H9 (cell line): ENCODE measurements around the gene CCM2. TPM values are rescaled to one million over a fixed set of nuclear protein-coding genes. Genes with fewer than 3 reads are reported as not detected.

Experiments
- DNase-seq: peaks from one replicate; pipeline ENCODE4 v3.0.0-alpha.2; 2017
- H2AFZ ChIP-seq: one replicate; pipeline ENCODE4 v1.6.1; 2013; ENCODE audit warnings: mild to moderate bottlenecking, low read length, control low read depth, moderate library complexity
- H2AK5ac ChIP-seq: 2 replicates; pipeline ENCODE4 v1.6.1; 2013; ENCODE audit warnings: low read length, control low read depth, mixed read lengths; ENCODE audit not compliant: insufficient read length
- H2BK120ac ChIP-seq: one replicate; pipeline ENCODE4 v1.6.1; 2013; ENCODE audit warnings: low read depth, mild to moderate bottlenecking, low read length, control low read depth, inconsistent platforms; ENCODE audit not compliant: poor library complexity, severe bottlenecking
- H2BK12ac ChIP-seq: 2 replicates; pipeline ENCODE4 v1.6.1; 2013; ENCODE audit warnings: low read length, control low read depth, mixed read lengths, low read depth; ENCODE audit not compliant: insufficient read length
- H2BK15ac ChIP-seq: 2 replicates; pipeline ENCODE4 v1.6.1; 2013; ENCODE audit warnings: low read depth, low read length, control low read depth
- H2BK20ac ChIP-seq: one replicate; pipeline ENCODE4 v1.6.1; 2013; ENCODE audit warnings: low read depth, mild to moderate bottlenecking, low read length, control low read depth, inconsistent platforms; ENCODE audit not compliant: poor library complexity, severe bottlenecking
- H2BK5ac ChIP-seq: 2 replicates; pipeline ENCODE4 v1.6.1; 2013; ENCODE audit warnings: low read length, control low read depth, mixed read lengths; ENCODE audit not compliant: insufficient read length
- H3K14ac ChIP-seq: 2 replicates; pipeline ENCODE4 v1.6.1; 2013; ENCODE audit warnings: low read length, control low read depth; ENCODE audit not compliant: insufficient read depth
- H3K18ac ChIP-seq: 2 replicates; pipeline ENCODE4 v1.6.1; 2013; ENCODE audit warnings: low read depth, mild to moderate bottlenecking, mixed read lengths, low read length, control low read depth; ENCODE audit not compliant: insufficient read length
- H3K23ac ChIP-seq: 2 replicates; pipeline ENCODE4 v1.6.1; 2013; ENCODE audit warnings: low read length, control low read depth, mixed read lengths, low read depth; ENCODE audit not compliant: insufficient read length
- H3K23me2 ChIP-seq: 2 replicates; pipeline ENCODE4 v1.6.1; 2013; ENCODE audit warnings: low read depth, mild to moderate bottlenecking, mixed read lengths, low read length, control low read depth; ENCODE audit not compliant: insufficient read length, poor library complexity, severe bottlenecking
- H3K27ac ChIP-seq: 2 replicates; pipeline ENCODE4 v1.5.1; 2013; ENCODE audit warnings: low read length, control low read depth, mixed read lengths, low read depth; ENCODE audit not compliant: insufficient read length
- H3K27me3 ChIP-seq: 2 replicates; pipeline ENCODE4 v1.6.1; 2013; ENCODE audit warnings: low read length, control low read depth, inconsistent platforms; ENCODE audit not compliant: insufficient read depth
- H3K4ac ChIP-seq: 2 replicates; pipeline ENCODE4 v1.6.1; 2013; ENCODE audit warnings: low read depth, mild to moderate bottlenecking, control low read depth, inconsistent platforms, low read length, moderate library complexity
- H3K4me1 ChIP-seq: 2 replicates; pipeline ENCODE4 v1.6.1; 2013; ENCODE audit warnings: low read length, control low read depth, inconsistent platforms; ENCODE audit not compliant: insufficient read depth
- H3K4me2 ChIP-seq: 2 replicates; pipeline ENCODE4 v1.6.1; 2013; ENCODE audit warnings: low read length, control low read depth, mixed read lengths; ENCODE audit not compliant: insufficient read length, insufficient read depth
- H3K56ac ChIP-seq: 2 replicates; pipeline ENCODE4 v1.6.1; 2013; ENCODE audit warnings: low read depth, mild to moderate bottlenecking, mixed read lengths, low read length, control low read depth; ENCODE audit not compliant: insufficient read length
- H3K79me1 ChIP-seq: 2 replicates; pipeline ENCODE4 v1.6.1; 2013; ENCODE audit warnings: low read depth, mild to moderate bottlenecking, moderate library complexity, low read length, control low read depth, inconsistent platforms; ENCODE audit not compliant: insufficient read depth, poor library complexity, severe bottlenecking
- H3K79me2 ChIP-seq: 2 replicates; pipeline ENCODE4 v1.6.1; 2013; ENCODE audit warnings: low read length, control low read depth, inconsistent platforms; ENCODE audit not compliant: insufficient read depth
- H3K9ac ChIP-seq: 2 replicates; pipeline ENCODE4 v1.6.1; 2013; ENCODE audit warnings: low read length, control low read depth, mixed read lengths; ENCODE audit not compliant: insufficient read length; ENCODE audit errors: extremely low read depth
- H3K9me3 ChIP-seq: one replicate; pipeline ENCODE4 v1.6.1; 2013; ENCODE audit warnings: low read depth, low read length, inconsistent platforms; ENCODE audit not compliant: control insufficient read depth
- H3T11ph ChIP-seq: one replicate; pipeline ENCODE4 v1.6.1; 2013; ENCODE audit warnings: mild to moderate bottlenecking, low read length, control low read depth, inconsistent platforms
- H4K20me1 ChIP-seq: one replicate; pipeline ENCODE4 v1.6.1; 2013; ENCODE audit not compliant: control insufficient read depth, insufficient read length, insufficient read depth
- H4K5ac ChIP-seq: 2 replicates; pipeline ENCODE4 v1.6.1; 2013; ENCODE audit warnings: low read depth, mild to moderate bottlenecking, mixed read lengths, low read length, control low read depth; ENCODE audit not compliant: insufficient read length
- H4K8ac ChIP-seq: replicated peaks from 2 replicates; pipeline ENCODE4 v1.6.1; 2013; ENCODE audit warnings: low read length, control low read depth, mixed read lengths, low read depth; ENCODE audit not compliant: insufficient read length
- H4K91ac ChIP-seq: 2 replicates; pipeline ENCODE4 v1.6.1; 2013; ENCODE audit warnings: low read depth, mild to moderate bottlenecking, moderate library complexity, mixed read lengths, low read length, control low read depth; ENCODE audit not compliant: insufficient read length
- H3K27ac Mint-ChIP-seq, 3 experiments: 2 replicates in 2 of 3; 3 replicates in 1 of 3; pipeline ENCODE4 v1.8.0; 2020 to 2021; ENCODE audit warnings: mixed read lengths in 3 of 3, mild to moderate bottlenecking in 1 of 3, moderate library complexity in 1 of 3
- H3K27me3 Mint-ChIP-seq: 2 replicates; pipeline ENCODE4 v1.8.0; 2021; ENCODE audit warnings: low read depth, mild to moderate bottlenecking, moderate library complexity, mixed read lengths
- H3K36me3 Mint-ChIP-seq, 3 experiments: 2 replicates in 2 of 3; 3 replicates in 1 of 3; pipeline ENCODE4 v1.8.0; 2020 to 2021; ENCODE audit warnings: low read depth in 3 of 3, mixed read lengths in 3 of 3; ENCODE audit not compliant: insufficient read depth in 1 of 3
- H3K4me1 Mint-ChIP-seq, 2 experiments: 2 replicates each; pipeline ENCODE4 v1.8.0; 2020; ENCODE audit warnings: mixed read lengths in 2 of 2
- H3K4me3 Mint-ChIP-seq, 2 experiments: 2 replicates in 1 of 2; 3 replicates in 1 of 2; pipeline ENCODE4 v1.8.0; 2020 to 2021; ENCODE audit warnings: mild to moderate bottlenecking in 2 of 2, mixed read lengths in 2 of 2, moderate library complexity in 1 of 2
- H3K9me3 Mint-ChIP-seq, 2 experiments: 2 replicates in 1 of 2; 3 replicates in 1 of 2; pipeline ENCODE4 v1.8.0; 2020; ENCODE audit warnings: mild to moderate bottlenecking in 2 of 2, mixed read lengths in 2 of 2, moderate library complexity in 1 of 2
- WGBS: extraction: QIAGEN DNeasy Blood & Tissue Kit; methylation state at CpG from one replicate; pipeline ENCODE4 v1.1.7; 2013; ENCODE audit warnings: missing lambda C conversion rate, low lambda C conversion rate, mixed read lengths; ENCODE audit not compliant: insufficient read length; ENCODE audit errors: extremely low coverage; 5-methylcytosine and 5-hydroxymethylcytosine counted together
- total RNA-seq: library from RNA; stranded (reverse); gene quantifications from 2 replicates; pipeline ENCODE4 v1.2.1, GENCODE V29; 2021
- TF ChIP-seq, protein P1 (sequence below): fragments of 200-600 bp; sonication (generic); conservative IDR thresholded peaks from 3 replicates; pipeline ENCODE4 v1.8.0; 2021; ENCODE audit warnings: antibody characterized with exemption, mild to moderate bottlenecking

CCM2 gene
- total RNA-seq, 1 experiment from 2014 or later: 30.4 TPM

GRCh38 chr7:44969049-44969700, 30.8 kb upstream of the CCM2 start:
- no peak overlapping the region for H4K8ac ChIP-seq
- H2AK5ac ChIP-seq: no peak overlapping the region
- H3K79me1 ChIP-seq: no peaks in the 10 kb centered on the region
- H3K36me3 Mint-ChIP-seq: no peaks in the 10 kb centered on the region; a peak in 1 of 7 replicates
- no peak overlapping the region for H3K56ac ChIP-seq
- H3K9me3 ChIP-seq: no peaks in the 10 kb centered on the region
- H3K27me3 ChIP-seq: no peaks in the 10 kb centered on the region
- H4K91ac ChIP-seq: no peak overlapping the region
- H3K9ac ChIP-seq: no peak overlapping the region
- no peak overlapping the region for H2BK15ac ChIP-seq
- no peak overlapping the region; a peak in 1 of 7 replicates for H3K27ac Mint-ChIP-seq
- peaks cover under 1% of the 10 kb centered on the region for H3K27me3 Mint-ChIP-seq
- no CpG with 5 or more reads among the region's 11 CpGs for WGBS
- no peaks in the 10 kb centered on the region for H3K79me2 ChIP-seq
- H3T11ph ChIP-seq: no peak overlapping the region
- no peak for DNase-seq
- H3K4me1 ChIP-seq: no peaks in the 10 kb centered on the region
- H2BK5ac ChIP-seq: no peak overlapping the region
- H3K23me2 ChIP-seq: no peaks in the 10 kb centered on the region
- H3K23ac ChIP-seq: no peak overlapping the region
- no peak overlapping the region for H3K14ac ChIP-seq
- H2AFZ ChIP-seq: no peak overlapping the region
- no peak overlapping the region for H4K5ac ChIP-seq
- no peaks in the 10 kb centered on the region for H3K9me3 Mint-ChIP-seq
- no peak overlapping the region for H2BK20ac ChIP-seq
- no peak overlapping the region; a peak in 1 of 5 replicates for H3K4me3 Mint-ChIP-seq
- H3K4me1 Mint-ChIP-seq: peaks cover 0 to 5% of the 10 kb centered on the region in 2 experiments; a peak in 3 of 4 replicates
- no peak overlapping the region for H3K27ac ChIP-seq
- no peak overlapping the region for H2BK120ac ChIP-seq
- H4K20me1 ChIP-seq: no peaks in the 10 kb centered on the region
- no peak overlapping the region for H3K4me2 ChIP-seq
- no peak overlapping the region for H3K18ac ChIP-seq
- H2BK12ac ChIP-seq: no peak overlapping the region
- TF ChIP-seq, protein P1, sequence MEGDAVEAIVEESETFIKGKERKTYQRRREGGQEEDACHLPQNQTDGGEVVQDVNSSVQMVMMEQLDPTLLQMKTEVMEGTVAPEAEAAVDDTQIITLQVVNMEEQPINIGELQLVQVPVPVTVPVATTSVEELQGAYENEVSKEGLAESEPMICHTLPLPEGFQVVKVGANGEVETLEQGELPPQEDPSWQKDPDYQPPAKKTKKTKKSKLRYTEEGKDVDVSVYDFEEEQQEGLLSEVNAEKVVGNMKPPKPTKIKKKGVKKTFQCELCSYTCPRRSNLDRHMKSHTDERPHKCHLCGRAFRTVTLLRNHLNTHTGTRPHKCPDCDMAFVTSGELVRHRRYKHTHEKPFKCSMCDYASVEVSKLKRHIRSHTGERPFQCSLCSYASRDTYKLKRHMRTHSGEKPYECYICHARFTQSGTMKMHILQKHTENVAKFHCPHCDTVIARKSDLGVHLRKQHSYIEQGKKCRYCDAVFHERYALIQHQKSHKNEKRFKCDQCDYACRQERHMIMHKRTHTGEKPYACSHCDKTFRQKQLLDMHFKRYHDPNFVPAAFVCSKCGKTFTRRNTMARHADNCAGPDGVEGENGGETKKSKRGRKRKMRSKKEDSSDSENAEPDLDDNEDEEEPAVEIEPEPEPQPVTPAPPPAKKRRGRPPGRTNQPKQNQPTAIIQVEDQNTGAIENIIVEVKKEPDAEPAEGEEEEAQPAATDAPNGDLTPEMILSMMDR: no peak
- no peak overlapping the region for H3K4ac ChIP-seq
